HS-27A (cell line): ENCODE data around the gene PLLP.

Source experiments
- DNase-seq: peaks from one replicate; pipeline ENCODE4 v3.0.0-alpha.2; 2012; ENCODE audit warnings: low read depth, missing footprints

PLLP gene

GRCh38 chr16:57225978-57226377 lies 58.5 kb downstream of the PLLP start:
- no peak for DNase-seq

- no peak for DNase-seq
These were observed 59.7 kb downstream of the PLLP start for GRCh38 chr16:57224651-57225335.

DNA sequence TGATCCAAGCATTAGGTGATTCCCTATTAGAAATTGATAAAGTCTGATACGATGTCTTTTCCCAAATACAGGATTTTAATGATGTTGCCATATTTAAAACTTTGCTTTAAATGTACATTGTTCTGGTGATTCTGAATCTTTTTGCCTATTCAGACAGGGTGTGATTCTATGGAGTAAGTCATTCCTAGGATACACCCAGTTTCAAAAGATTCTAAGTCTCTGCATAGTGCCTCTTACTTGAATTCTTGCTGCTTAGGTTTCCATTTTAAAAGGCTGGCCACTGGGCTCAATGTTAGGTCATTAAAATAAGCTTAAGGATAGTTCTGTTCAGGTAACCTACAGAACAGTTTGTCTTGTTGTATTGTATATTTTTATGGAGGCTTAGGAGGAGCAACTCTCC lies 61.4 kb downstream of the PLLP start:
- no peak for DNase-seq

DNA sequence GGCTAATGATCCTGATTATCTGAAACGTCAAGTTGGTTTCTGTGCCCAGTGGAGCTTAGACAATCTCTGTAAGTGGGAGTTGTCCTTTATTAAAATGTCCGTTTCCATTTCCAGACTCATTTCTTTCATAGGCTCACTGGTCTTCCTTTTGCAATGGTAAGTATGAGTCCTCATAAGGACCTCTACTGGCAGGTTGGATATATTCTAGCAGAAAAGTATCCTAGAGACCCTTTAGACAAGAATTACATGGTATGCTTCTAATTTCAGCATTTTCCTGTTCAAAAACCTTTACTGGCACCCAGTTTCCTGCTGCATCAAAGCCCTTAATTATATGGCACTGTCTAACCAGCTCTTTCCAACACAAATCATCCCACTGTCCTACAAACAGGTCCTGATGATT lies 67.5 kb downstream of the PLLP start:
- DNase-seq = no peak

- no peak for DNase-seq
These were observed 71.0 kb downstream of the PLLP start for GRCh38 chr16:57213462-57213861.

GRCh38 chr16:57209780-57210179 lies 74.7 kb downstream of the PLLP start:
- DNase-seq = no peak

GRCh38 chr16:57208926-57209325 lies 75.5 kb downstream of the PLLP start:
- DNase-seq = no peak
